ENCODE data around the gene TMEM100.
A peak's percentile ranks its signal among the peaks of the same experiment; 100 is the strongest.

Gene TMEM100

GRCh38 chr17:55735731-55736405, 13.2 kb upstream of the TMEM100 start:
- in situ Hi-C loops (cut with MboI; ENCODE audit: low sequenced_read_pairs) = no loop called here
- Histone ChIP-seq H3K27me3 (ENCODE audit: low read depth) (peaks cover 17% of the 10 kb centered on the region), H3K9me3 (no peaks in the 10 kb centered on the region), H3K4me1 (no peaks in the 10 kb centered on the region), H3K36me3 (replicated peaks) (no peaks in the 10 kb centered on the region), H3K4me3 (no peak overlapping the region)
- peak; percentile 25 to 68 for DNase-seq (ENCODE audit: low spot score in 2 of 2)

DNA sequence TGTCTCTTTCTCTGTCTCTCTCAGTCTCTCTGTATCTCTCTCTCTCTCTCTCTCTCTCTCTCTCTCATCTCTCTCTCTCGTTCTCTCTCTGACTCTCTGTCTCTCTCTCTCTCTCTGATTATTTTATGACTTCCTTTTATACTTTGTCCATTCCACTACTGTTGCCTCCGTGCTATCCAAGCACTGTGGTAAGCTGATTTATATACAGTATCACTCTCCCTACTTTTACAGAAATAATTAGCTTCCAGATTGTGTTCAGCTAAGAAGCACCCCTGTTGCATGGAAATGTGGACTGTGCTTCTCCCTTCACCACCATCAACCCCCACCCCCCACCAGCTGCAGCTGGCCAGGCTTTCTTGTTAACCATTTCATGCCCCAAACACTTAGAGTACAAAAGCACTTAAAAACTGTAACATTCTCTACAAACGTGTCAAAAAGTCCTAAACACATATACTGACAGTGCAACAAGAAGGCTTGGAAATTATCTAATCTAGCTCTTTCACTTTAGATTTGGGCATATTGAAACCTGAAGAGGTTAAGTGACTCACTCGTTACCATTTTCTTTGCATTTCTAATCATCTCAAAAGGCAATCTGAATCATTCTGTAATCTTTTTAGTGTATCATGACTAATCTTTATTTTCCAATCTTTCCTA, 11.6 kb upstream of the TMEM100 start:
- Histone ChIP-seq H3K4me3 (no peak overlapping the region), H3K36me3 (replicated peaks) (no peaks in the 10 kb centered on the region), H3K27me3 (ENCODE audit: low read depth) (peaks cover 30% of the 10 kb centered on the region), H3K4me1 (no peaks in the 10 kb centered on the region), H3K9me3 (no peaks in the 10 kb centered on the region)
- in situ Hi-C loops (cut with MboI; ENCODE audit: low sequenced_read_pairs) = no loop called here
- no peak for DNase-seq (ENCODE audit: low spot score in 2 of 2)

DNA sequence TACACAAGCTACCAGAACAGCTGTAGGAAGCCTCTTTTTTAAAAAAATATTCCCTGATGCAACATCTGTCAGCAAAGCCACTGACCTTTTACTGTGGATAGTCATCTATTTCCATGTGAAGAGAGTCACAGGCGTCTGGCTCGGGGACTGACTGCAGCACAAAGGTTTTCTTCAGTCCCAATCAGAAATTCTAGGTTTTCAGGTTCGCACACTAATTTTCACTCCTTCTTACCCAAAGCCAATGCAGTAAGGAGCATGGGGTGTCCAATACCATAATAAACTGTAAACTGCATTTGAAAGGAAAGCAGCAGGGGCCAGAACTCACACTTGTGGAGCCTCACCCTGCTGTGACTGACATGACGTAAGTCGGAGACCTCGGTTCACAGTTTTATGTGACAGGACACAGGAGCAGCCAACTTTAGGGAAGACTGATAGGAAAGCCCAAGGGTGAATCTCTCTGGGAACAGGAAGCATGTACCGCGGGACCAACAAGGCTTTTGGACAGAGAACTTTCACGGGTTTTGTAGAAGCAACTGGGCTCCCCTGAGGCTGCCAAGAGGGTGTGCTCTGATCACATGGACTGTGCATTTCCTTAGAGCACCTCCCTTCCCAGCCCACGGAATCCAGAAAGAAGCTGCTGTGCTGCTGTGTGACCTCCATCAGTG, 9.1 kb upstream of the TMEM100 start:
- Histone ChIP-seq H3K27me3 (ENCODE audit: low read depth) (peaks cover 40% of the 10 kb centered on the region), H3K4me3 (no peak overlapping the region), H3K9me3 (no peaks in the 10 kb centered on the region), H3K4me1 (no peaks in the 10 kb centered on the region), H3K36me3 (replicated peaks) (no peaks in the 10 kb centered on the region)
- no peak for DNase-seq (ENCODE audit: low spot score in 2 of 2)
- in situ Hi-C loops (cut with MboI; ENCODE audit: low sequenced_read_pairs) = no loop called here

- no peak overlapping the region for H3K4me3 ChIP-seq
- H3K4me1 ChIP-seq = no peaks in the 10 kb centered on the region
- peaks cover 43% of the 10 kb centered on the region for H3K27me3 ChIP-seq (ENCODE audit: low read depth)
- DNase-seq (ENCODE audit: low spot score in 2 of 2) = no peak
- in situ Hi-C loops (cut with MboI; ENCODE audit: low sequenced_read_pairs) = no loop called here
- H3K9me3 ChIP-seq = no peaks in the 10 kb centered on the region
- no peaks in the 10 kb centered on the region for H3K36me3 ChIP-seq (replicated peaks)
Observed at GRCh38 chr17:55730808-55731207, 8.1 kb upstream of the TMEM100 start.

- no peak for DNase-seq (ENCODE audit: low spot score in 2 of 2)
- no peak overlapping the region for H3K4me3 ChIP-seq
- in situ Hi-C loops (cut with MboI; ENCODE audit: low sequenced_read_pairs) = no loop called here
- H3K27me3 ChIP-seq (ENCODE audit: low read depth) = peaks cover 43% of the 10 kb centered on the region
- H3K4me1 ChIP-seq = no peaks in the 10 kb centered on the region
- no peaks in the 10 kb centered on the region for H3K9me3 ChIP-seq
- H3K36me3 ChIP-seq (replicated peaks) = no peaks in the 10 kb centered on the region
Observed at GRCh38 chr17:55730380-55730779, 7.7 kb upstream of the TMEM100 start.

DNA sequence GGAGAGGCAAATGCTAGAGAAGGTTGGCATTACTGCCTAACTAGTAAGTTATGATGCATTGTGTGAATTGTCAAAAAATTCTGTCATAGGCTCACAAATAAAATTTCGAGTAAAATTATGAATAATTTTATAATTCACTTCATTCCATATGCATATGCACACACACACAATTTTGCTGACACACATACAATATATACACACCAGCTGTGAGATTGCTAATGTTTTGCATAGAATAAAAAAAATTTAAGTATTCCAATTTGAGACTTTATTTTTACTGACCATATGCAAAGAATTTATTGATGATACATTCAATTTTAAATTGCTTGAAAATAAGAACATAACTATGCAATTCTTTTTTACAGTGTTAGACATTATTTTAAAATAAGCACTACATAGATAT, 6.8 kb upstream of the TMEM100 start:
- in situ Hi-C loops (cut with MboI; ENCODE audit: low sequenced_read_pairs) = no loop called here
- Histone ChIP-seq H3K27me3 (ENCODE audit: low read depth) (peaks cover 43% of the 10 kb centered on the region), H3K9me3 (no peaks in the 10 kb centered on the region), H3K36me3 (replicated peaks) (no peaks in the 10 kb centered on the region), H3K4me3 (no peak overlapping the region), H3K4me1 (no peaks in the 10 kb centered on the region)
- DNase-seq (ENCODE audit: low spot score in 2 of 2) = no peak

DNA sequence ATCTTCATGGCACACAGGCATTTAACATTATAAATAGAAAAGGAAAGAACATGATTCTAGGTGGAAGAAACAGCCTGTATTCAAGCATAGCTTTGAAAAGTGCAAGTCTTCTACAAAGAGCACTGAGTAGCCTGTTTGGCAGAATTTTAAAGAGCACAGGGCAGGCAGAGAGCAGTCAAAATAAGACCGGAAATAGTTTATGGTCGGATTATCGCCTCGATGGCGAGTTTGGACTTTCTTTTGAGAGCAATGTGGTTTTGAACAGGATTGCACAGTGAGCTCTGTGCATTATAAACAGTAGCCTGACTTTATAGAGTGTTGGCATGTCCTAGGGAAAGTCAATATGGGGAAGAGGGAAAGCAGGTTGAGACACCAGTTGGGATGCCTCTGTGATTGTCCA, 6.2 kb upstream of the TMEM100 start:
- no peak overlapping the region for H3K4me3 ChIP-seq
- H3K9me3 ChIP-seq = no peaks in the 10 kb centered on the region
- no peak for DNase-seq (ENCODE audit: low spot score in 2 of 2)
- no peaks in the 10 kb centered on the region for H3K36me3 ChIP-seq (replicated peaks)
- in situ Hi-C loops (cut with MboI; ENCODE audit: low sequenced_read_pairs) = no loop called here
- peaks cover 48% of the 10 kb centered on the region for H3K27me3 ChIP-seq (ENCODE audit: low read depth)
- no peaks in the 10 kb centered on the region for H3K4me1 ChIP-seq

- Histone ChIP-seq H3K27me3 (ENCODE audit: low read depth) (peaks cover 53% of the 10 kb centered on the region), H3K4me3 (no peak overlapping the region), H3K4me1 (no peaks in the 10 kb centered on the region), H3K36me3 (replicated peaks) (no peaks in the 10 kb centered on the region), H3K9me3 (no peaks in the 10 kb centered on the region)
- in situ Hi-C loops (cut with MboI; ENCODE audit: low sequenced_read_pairs) = no loop called here
- DNase-seq (ENCODE audit: low spot score in 2 of 2) = no peak
Observed at GRCh38 chr17:55728361-55728760, 5.7 kb upstream of the TMEM100 start.

DNA sequence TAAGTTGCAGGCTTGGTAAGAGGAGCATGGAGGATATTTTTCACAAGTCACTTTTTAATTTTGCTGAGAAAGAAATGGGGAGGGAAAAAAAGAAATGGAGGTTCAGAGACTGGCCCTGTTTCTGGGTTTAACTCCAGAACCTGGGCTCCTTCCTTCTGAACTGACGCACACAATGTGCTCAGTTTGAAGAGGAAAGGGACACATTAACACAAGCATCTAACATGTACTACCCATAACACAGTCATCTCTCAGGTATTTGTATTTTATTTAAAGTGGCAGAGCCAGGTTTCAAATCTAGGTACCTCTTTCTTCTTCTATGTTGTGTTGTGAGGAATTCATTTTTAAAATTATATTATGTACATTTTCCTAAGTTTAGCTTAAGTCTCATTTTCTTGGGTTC, 5.3 kb upstream of the TMEM100 start:
- in situ Hi-C loops (cut with MboI; ENCODE audit: low sequenced_read_pairs) = no loop called here
- no peaks in the 10 kb centered on the region for H3K9me3 ChIP-seq

GRCh38 chr17:55727275-55727674, 4.6 kb upstream of the TMEM100 start:
- Histone ChIP-seq H3K4me3 (no peak overlapping the region), H3K9me3 (no peaks in the 10 kb centered on the region), H3K36me3 (replicated peaks) (no peaks in the 10 kb centered on the region), H3K27me3 (ENCODE audit: low read depth) (peaks cover 63% of the 10 kb centered on the region), H3K4me1 (no peaks in the 10 kb centered on the region)
- in situ Hi-C loops (cut with MboI; ENCODE audit: low sequenced_read_pairs) = no loop called here
- DNase-seq (ENCODE audit: low spot score in 2 of 2) = no peak

More for the DNA sequence above, 5.3 kb upstream of the TMEM100 start:
- no peak for DNase-seq (ENCODE audit: low spot score in 2 of 2)
- peaks cover 58% of the 10 kb centered on the region for H3K27me3 ChIP-seq (ENCODE audit: low read depth)
- H3K4me1 ChIP-seq = no peaks in the 10 kb centered on the region
- no peak overlapping the region for H3K4me3 ChIP-seq
- H3K36me3 ChIP-seq (replicated peaks) = no peaks in the 10 kb centered on the region

DNA sequence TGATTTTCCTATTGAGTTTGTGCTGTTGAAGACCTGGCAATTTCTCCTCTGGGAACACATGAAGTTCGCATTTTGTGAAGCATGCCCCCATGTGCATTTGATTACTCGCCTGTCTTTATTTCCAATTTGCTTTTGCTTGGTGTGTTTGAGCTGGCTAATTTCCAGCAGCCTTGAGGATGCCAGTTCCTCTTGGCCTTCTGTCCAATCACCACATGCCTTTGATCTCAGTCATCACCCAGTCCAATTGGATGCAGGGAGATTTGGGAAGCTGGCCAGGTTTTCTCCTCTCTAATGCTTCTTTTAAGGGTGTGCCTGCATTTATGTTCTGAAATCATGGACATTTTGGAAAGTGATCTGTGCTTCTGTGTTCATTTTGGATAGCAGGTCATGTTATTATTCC, 3.8 kb upstream of the TMEM100 start:
- Histone ChIP-seq H3K4me1 (0 out of 2 replicates have a peak, but pooled peaks cover 2% of the 10 kb centered on the region), H3K36me3 (replicated peaks) (no peaks in the 10 kb centered on the region), H3K4me3 (no peak overlapping the region), H3K9me3 (no peaks in the 10 kb centered on the region), H3K27me3 (ENCODE audit: low read depth) (peaks cover 61% of the 10 kb centered on the region)
- no peak for DNase-seq (ENCODE audit: low spot score in 2 of 2)
- in situ Hi-C loops (cut with MboI; ENCODE audit: low sequenced_read_pairs) = no loop called here

GRCh38 chr17:55723488-55723848, 804 bp upstream of the TMEM100 start:
- peaks cover 51% of the 10 kb centered on the region for H3K27me3 ChIP-seq (ENCODE audit: low read depth)
- H3K4me1 ChIP-seq = peaks cover 6% of the 10 kb centered on the region
- DNase-seq (ENCODE audit: low spot score in 2 of 2) = no peak
- in situ Hi-C loops (cut with MboI; ENCODE audit: low sequenced_read_pairs) = no loop called here
- H3K36me3 ChIP-seq (replicated peaks) = no peaks in the 10 kb centered on the region
- no peaks in the 10 kb centered on the region for H3K9me3 ChIP-seq
- H3K4me3 ChIP-seq = no peak overlapping the region

DNA sequence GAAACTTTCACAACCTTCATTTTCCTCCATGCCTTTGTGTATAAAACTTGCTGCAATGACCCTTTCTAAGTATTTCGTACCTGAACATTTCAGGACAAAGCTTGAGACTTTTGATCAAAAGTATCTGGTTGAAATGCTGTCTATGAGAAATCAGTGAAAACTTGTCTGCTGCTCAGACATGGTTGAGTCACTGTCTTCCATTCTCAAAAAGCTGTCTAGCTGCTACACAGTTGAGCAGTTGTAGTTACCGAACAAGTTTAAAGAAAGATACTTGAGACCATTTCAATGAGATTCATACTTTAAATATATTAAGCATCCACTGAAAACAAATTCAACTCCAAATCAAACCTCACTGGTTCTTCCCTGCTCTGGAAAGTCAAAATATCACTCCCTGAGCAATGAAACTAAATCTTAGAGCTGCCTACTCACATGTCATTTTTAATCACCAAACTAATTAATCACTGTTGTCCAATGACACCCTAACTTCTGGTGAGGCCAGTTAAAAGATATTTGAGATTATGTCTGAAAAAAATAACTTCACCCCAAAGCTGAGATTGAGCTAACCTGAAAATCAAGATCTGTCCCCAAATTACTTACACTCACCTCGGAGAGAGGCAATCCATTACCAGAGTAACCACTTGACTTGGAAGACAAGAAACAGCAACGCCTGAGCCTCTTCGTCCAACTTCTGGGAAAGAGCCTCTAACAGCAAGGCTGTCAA, 488 bp downstream of the TMEM100 start:
- no peak for DNase-seq (ENCODE audit: low spot score in 2 of 2)
- Histone ChIP-seq H3K27me3 (ENCODE audit: low read depth) (peaks cover 45% of the 10 kb centered on the region), H3K9me3 (no peaks in the 10 kb centered on the region), H3K4me1 (peaks cover 6% of the 10 kb centered on the region), H3K36me3 (replicated peaks) (no peaks in the 10 kb centered on the region), H3K4me3 (no peak overlapping the region)
- in situ Hi-C loops (cut with MboI; ENCODE audit: low sequenced_read_pairs) = no loop called here

Measured in HAP-1 (cell line).